OCI-LY3 (cell line): ENCODE data around the gene RAD51B.

Source experiments
- EZH2phosphoT487 ChIP-seq: fragments of 200-600 bp; shearing (Covaris generic); IDR thresholded peaks from 2 replicates; pipeline ENCODE4 v1.6.1; 2018; ENCODE audit warnings: antibody characterized with exemption, mixed run types, low read depth
- TF ChIP-seq, protein P1 (sequence below): fragments of 200-600, 300-600 bp; sonication (generic); IDR thresholded peaks from 2 replicates; pipeline ENCODE4 v1.5.1; 2014; ENCODE audit warnings: antibody characterized with exemption, low read length, low read depth

DNA sequence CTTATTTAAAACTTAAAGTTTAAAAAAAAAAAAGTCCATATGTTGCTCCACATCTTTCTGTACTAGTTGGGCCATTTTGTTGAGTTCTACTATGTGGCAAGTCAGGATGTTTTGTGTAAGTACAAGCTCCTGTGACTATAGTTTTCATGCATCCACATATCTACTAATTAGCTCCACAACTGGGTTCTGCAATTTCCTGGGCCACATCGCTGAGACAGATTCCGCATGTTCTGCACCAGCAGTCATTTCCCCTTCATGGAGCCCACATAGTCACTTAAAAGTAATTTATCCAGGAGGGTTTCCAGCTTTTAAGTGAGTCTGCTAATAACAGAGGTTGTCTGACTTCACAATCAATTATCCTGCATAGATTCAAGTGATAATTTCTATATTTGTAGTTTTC, 511.8 kb downstream of the RAD51B start:
- TF ChIP-seq, protein P1, sequence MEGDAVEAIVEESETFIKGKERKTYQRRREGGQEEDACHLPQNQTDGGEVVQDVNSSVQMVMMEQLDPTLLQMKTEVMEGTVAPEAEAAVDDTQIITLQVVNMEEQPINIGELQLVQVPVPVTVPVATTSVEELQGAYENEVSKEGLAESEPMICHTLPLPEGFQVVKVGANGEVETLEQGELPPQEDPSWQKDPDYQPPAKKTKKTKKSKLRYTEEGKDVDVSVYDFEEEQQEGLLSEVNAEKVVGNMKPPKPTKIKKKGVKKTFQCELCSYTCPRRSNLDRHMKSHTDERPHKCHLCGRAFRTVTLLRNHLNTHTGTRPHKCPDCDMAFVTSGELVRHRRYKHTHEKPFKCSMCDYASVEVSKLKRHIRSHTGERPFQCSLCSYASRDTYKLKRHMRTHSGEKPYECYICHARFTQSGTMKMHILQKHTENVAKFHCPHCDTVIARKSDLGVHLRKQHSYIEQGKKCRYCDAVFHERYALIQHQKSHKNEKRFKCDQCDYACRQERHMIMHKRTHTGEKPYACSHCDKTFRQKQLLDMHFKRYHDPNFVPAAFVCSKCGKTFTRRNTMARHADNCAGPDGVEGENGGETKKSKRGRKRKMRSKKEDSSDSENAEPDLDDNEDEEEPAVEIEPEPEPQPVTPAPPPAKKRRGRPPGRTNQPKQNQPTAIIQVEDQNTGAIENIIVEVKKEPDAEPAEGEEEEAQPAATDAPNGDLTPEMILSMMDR, result no peak
- TF ChIP-seq EZH2phosphoT487, result no peak
